Stimulated activated naive CD8-positive, alpha-beta T cell treated with anti-CD3 and anti-CD28 coated beads, Interleukin-15, amount 100 ng/mL, for 72 hours (primary cell): ENCODE data around the gene SGMS1.
"Not testable (repeated sequence)": the region's sequence is repeated elsewhere in the genome, so short reads cannot be mapped to it uniquely, and the experiment has no call there.

Experiments
- ATAC-seq: fragments of 150-1000 bp; cut with Tn5 transposase; 2 replicates; pipeline ENCODE4 v1.10.0; 2021; ENCODE audit warnings: mild to moderate bottlenecking, moderate library complexity
- DNase-seq, 2 donors: peaks; one replicate each; pipeline ENCODE4 v3.0.0; 2021 to 2022
- H3K27ac Mint-ChIP-seq, 2 donors: one replicate each; pipeline ENCODE4 v1.8.0; 2022; ENCODE audit warnings: mild to moderate bottlenecking in 2 of 2, mixed read lengths in 2 of 2, moderate library complexity in 2 of 2
- H3K27me3 Mint-ChIP-seq: one replicate; pipeline ENCODE4 v1.8.0; 2022; ENCODE audit warnings: mixed read lengths
- H3K4me1 Mint-ChIP-seq: one replicate; pipeline ENCODE4 v1.8.0; 2022; ENCODE audit warnings: mild to moderate bottlenecking, mixed read lengths
- H3K4me3 Mint-ChIP-seq, 2 donors: one replicate each; pipeline ENCODE4 v1.8.0; 2022; ENCODE audit warnings: mild to moderate bottlenecking in 2 of 2, mixed read lengths in 2 of 2, moderate library complexity in 1 of 2
- H3K9me3 Mint-ChIP-seq, 2 donors: one replicate each; pipeline ENCODE4 v1.8.0; 2022; ENCODE audit warnings: mixed read lengths in 2 of 2

The SGMS1 gene

DNA sequence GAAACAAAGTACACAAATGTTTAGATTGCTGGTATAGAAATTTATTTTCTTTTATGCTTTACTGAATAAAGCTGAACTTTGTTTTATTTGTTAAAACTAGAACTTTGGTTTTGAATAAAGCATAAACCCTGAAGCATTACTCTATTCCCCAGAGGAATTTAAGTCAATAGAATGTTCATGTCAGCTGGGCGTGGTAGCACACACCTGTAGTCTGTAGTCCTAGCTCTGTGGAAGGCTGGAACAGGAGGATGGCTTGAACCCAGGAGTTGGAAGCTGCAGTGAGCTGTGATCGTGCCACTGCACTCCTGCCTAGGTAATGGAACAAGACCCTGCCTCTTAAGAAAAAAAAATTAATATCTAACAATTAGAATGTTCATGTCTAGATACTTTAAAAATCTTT, 233.5 kb downstream of the SGMS1 start:
- no peak for ATAC-seq
- no peak for DNase-seq
- H3K27ac Mint-ChIP-seq = no peak overlapping the region
- no peak overlapping the region for H3K4me3 Mint-ChIP-seq
- H3K27me3 Mint-ChIP-seq = no peaks in the 10 kb centered on the region
- no peaks in the 10 kb centered on the region for H3K9me3 Mint-ChIP-seq
- H3K4me1 Mint-ChIP-seq = peaks cover 14% of the 10 kb centered on the region

GRCh38 chr10:50388181-50388580, 235.6 kb downstream of the SGMS1 start:
- Mint-ChIP-seq H3K27ac (no peak overlapping the region), H3K4me1 (peaks cover 10% of the 10 kb centered on the region), H3K9me3 (no peaks in the 10 kb centered on the region), H3K4me3 (no peak overlapping the region), H3K27me3 (no peaks in the 10 kb centered on the region)
- no peak for ATAC-seq
- DNase-seq = no peak

DNA sequence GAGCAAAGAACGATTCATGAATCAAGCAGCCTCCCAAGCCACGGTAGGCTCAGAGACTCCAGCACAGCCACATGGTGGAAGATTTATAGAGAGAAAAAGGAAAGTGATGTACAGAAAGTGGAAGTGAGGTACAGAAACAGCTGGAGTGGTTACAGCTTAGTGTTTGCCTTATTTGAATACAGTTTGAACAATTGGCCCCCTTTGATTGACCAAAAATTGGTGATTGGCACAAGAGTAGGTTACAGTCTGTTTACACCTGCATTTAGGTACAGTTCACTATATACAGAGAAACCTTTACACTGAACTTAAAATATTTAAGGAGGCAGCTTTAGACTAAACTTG, 236.1 kb downstream of the SGMS1 start:
- ATAC-seq = no peak
- no peaks in the 10 kb centered on the region for H3K27me3 Mint-ChIP-seq
- H3K4me1 Mint-ChIP-seq = peaks cover 10% of the 10 kb centered on the region
- H3K4me3 Mint-ChIP-seq = no peak overlapping the region
- H3K27ac Mint-ChIP-seq = no peak overlapping the region
- DNase-seq = no peak
- H3K9me3 Mint-ChIP-seq = no peaks in the 10 kb centered on the region

GRCh38 chr10:50387007-50387731, 236.6 kb downstream of the SGMS1 start:
- Mint-ChIP-seq H3K4me1 (peaks cover 10% of the 10 kb centered on the region), H3K27ac (peak overlapping the region in 1 of 2 donors; percentile 24), H3K9me3 (no peaks in the 10 kb centered on the region), H3K27me3 (no peaks in the 10 kb centered on the region), H3K4me3 (no peak overlapping the region)
- DNase-seq (no peak), ATAC-seq (no peak)

DNA sequence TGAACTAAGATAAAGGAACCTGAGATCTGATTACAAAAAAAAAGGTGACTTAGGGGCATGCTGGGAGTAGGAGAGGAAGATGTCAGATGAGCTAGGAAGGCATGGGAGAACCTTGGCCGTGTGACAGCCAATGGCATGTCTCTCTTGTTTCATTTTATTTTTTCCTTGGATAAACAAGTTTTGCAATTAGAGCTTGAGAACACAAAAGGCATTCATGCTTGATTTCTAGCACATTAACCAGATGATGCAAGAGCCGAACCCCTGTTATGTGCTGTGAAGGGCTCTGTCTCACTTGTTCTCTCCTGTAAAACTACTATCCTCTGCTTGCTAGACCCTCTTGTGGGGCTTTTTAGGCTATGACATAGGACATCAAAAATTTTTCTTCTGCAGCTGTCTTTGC, 238.1 kb downstream of the SGMS1 start:
- peaks cover 10% of the 10 kb centered on the region for H3K4me1 Mint-ChIP-seq
- no peak overlapping the region for H3K27ac Mint-ChIP-seq
- H3K27me3 Mint-ChIP-seq = no peaks in the 10 kb centered on the region
- DNase-seq (no peak), ATAC-seq (no peak)
- H3K9me3 Mint-ChIP-seq = no peaks in the 10 kb centered on the region
- no peak overlapping the region for H3K4me3 Mint-ChIP-seq

DNA sequence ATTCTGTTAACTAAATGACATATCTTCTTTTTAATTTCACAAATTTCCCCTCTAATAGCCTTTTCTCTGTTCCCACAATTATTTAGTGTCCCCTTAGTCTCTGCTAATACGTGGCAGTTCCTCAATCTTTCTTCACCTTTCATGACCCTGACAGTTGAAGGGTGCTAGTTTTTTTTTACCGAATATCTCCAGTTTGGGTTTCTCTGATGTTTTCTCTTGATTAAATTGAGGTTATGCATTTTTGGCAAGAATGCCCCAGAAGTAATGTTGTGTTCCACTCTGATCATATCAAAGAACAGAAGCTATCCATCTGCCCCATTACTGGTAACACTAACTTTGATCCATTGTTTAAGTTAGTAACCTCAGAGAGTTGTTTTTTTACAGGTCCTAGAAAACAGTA, 238.9 kb downstream of the SGMS1 start:
- no peak for ATAC-seq
- no peak for DNase-seq
- peaks cover 10% of the 10 kb centered on the region for H3K4me1 Mint-ChIP-seq
- H3K4me3 Mint-ChIP-seq = no peak overlapping the region
- H3K27ac Mint-ChIP-seq = no peak overlapping the region
- H3K9me3 Mint-ChIP-seq = no peaks in the 10 kb centered on the region
- no peaks in the 10 kb centered on the region for H3K27me3 Mint-ChIP-seq

DNA sequence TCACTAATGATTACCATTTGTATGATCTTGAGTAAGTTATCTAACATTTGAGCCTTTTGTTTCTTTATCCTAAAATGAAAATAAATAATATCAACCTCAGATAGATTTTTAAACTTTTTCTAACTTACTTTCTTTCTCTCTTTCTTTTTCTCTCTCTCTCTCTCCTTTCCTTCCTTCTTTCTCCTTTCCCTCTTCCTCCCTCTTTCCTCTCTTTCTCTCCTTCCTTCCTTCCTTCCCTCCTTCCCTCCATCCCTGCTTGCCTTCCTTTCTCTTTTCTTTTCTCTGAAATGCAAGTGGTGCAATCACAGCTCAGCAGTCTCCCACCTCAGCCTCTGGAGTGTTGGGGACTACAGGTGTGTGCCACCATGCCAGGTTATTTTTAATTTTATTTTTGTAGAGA, 239.5 kb downstream of the SGMS1 start:
- Mint-ChIP-seq H3K4me3 (no peak overlapping the region), H3K27ac (peak overlapping the region; percentile 6 to 80), H3K4me1 (peaks cover 10% of the 10 kb centered on the region), H3K9me3 (no peaks in the 10 kb centered on the region), H3K27me3 (no peaks in the 10 kb centered on the region)
- ATAC-seq (no peak), DNase-seq (no peak)

DNA sequence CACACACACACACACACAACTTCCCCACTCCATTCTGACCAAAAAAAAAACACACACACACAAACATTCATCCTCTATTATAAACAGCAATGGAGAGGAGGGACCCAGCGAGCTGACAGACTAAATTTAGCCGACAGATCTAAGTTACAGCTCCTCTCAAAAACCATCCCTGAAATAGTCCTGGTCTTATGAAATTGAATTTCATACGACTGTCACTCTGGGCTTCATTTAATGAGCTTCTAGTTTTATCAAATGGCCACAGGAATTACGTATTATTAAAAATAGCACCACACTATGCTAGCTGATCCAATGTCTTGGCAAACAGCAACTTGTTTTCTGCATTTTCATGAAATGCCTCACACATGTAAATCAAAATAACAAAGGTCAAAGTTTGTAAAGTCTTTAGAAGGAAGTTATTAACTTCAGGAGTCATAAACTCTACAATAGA, 241.2 kb downstream of the SGMS1 start:
- Mint-ChIP-seq H3K27ac (no peak overlapping the region), H3K4me3 (no peak overlapping the region), H3K27me3 (no peaks in the 10 kb centered on the region), H3K9me3 (peaks cover 0 to 7% of the 10 kb centered on the region in 2 donors), H3K4me1 (peaks cover 6% of the 10 kb centered on the region)
- no peak for ATAC-seq
- no peak for DNase-seq

GRCh38 chr10:50381642-50382041, 242.1 kb downstream of the SGMS1 start:
- peaks cover 0 to 7% of the 10 kb centered on the region in 2 donors for H3K9me3 Mint-ChIP-seq
- no peaks in the 10 kb centered on the region for H3K4me1 Mint-ChIP-seq

DNA sequence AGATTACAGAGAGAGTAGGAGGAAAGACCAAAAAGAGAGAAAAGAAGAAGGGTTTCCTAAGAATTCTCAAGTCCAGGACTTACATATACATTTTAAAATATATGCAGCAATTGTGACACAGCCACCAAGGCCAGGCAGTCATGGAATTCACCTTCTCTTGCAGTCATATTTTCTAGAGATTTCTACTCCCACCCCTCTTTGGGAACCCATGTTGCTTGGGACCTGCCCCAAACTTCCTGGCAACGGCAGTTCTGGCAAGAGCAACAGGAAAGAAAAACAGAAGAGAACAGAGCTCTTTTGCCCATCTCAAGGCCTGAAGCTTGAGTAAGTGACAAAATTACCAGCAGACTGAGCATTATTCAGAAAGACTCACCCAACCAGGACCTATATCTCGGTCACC, 244.1 kb downstream of the SGMS1 start:
- DNase-seq (no peak), ATAC-seq (no peak)
- Mint-ChIP-seq H3K4me1 (no peaks in the 10 kb centered on the region), H3K4me3 (no peak overlapping the region), H3K9me3 (peaks cover 0 to 7% of the 10 kb centered on the region in 2 donors), H3K27ac (no peak overlapping the region), H3K27me3 (no peaks in the 10 kb centered on the region)

More at GRCh38 chr10:50381642-50382041, 242.1 kb downstream of the SGMS1 start:
- Mint-ChIP-seq H3K27ac (no peak overlapping the region), H3K4me3 (no peak overlapping the region), H3K27me3 (no peaks in the 10 kb centered on the region)
- DNase-seq (no peak), ATAC-seq (no peak)

- Mint-ChIP-seq H3K27ac (no peak overlapping the region), H3K27me3 (no peaks in the 10 kb centered on the region), H3K4me1 (no peaks in the 10 kb centered on the region), H3K9me3 (peaks cover 0 to 7% of the 10 kb centered on the region in 2 donors), H3K4me3 (no peak overlapping the region)
- no peak for ATAC-seq
- no peak for DNase-seq
Measured at GRCh38 chr10:50375745-50376144, 248.0 kb downstream of the SGMS1 start.

DNA sequence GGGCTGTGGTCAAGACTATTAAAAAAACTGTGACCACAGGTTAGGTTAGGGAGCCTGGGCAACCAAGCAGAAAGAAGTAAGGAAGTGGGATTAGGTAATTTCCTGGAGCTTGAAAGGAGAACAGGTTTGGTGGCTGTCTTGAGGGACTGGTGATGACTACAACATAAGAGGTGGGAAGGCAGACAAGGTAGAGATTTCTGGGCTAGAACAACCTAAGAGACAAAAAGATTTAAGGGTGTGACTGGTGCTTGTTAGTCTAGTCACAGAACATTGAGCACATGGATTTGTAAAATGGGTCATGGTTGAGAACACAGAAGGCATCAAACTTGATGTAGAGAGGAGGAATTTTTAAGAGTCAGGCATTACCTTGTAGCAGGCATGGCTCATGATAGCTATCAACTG, 248.7 kb downstream of the SGMS1 start:
- no peak overlapping the region for H3K4me3 Mint-ChIP-seq
- H3K27ac Mint-ChIP-seq = no peak overlapping the region
- ATAC-seq = no peak

DNA sequence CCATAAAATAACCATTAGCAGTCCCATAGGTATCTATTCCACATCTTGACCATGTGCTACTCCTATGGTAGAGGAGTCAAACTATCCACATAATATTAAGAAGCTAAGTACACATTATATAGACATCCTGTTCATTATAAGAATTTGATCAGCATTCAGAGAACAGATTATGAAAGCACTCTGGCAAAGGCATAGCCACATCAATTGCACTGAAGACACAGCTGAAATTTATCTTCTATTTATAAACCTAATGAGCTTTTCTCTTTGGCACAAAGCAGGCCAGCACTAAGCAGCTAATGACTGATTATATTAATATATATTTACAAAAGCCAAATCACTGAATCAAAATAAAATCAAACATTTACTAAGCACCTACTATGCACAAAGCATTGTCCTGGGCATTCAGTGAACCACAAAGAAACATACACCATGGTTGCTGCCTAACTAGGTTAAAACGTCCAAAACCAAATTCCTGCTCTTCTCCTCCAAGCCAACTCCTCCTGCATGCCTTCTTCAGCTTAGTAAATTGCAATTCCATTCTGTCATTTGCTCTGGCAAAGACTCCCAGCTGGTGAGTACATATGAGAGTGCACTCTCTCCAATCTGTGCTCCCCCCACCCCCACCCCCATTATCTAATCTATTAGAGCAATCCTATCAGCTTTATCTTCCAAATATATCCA, 249.8 kb downstream of the SGMS1 start:
- Mint-ChIP-seq H3K27ac (no peak overlapping the region), H3K4me3 (no peak overlapping the region), H3K9me3 (peaks cover 0 to 7% of the 10 kb centered on the region in 2 donors), H3K4me1 (no peaks in the 10 kb centered on the region), H3K27me3 (no peaks in the 10 kb centered on the region)
- DNase-seq (no peak), ATAC-seq (no peak)

More for the DNA sequence above, 248.7 kb downstream of the SGMS1 start:
- peaks cover 0 to 7% of the 10 kb centered on the region in 2 donors for H3K9me3 Mint-ChIP-seq
- no peak for DNase-seq
- H3K4me1 Mint-ChIP-seq = no peaks in the 10 kb centered on the region
- H3K27me3 Mint-ChIP-seq = no peaks in the 10 kb centered on the region

GRCh38 chr10:50369931-50370330, 253.8 kb downstream of the SGMS1 start:
- Mint-ChIP-seq H3K27ac (no peak overlapping the region), H3K4me3 (no peak overlapping the region), H3K9me3 (no peaks in the 10 kb centered on the region), H3K27me3 (no peaks in the 10 kb centered on the region), H3K4me1 (no peaks in the 10 kb centered on the region)
- DNase-seq = no peak
- ATAC-seq = no peak

DNA sequence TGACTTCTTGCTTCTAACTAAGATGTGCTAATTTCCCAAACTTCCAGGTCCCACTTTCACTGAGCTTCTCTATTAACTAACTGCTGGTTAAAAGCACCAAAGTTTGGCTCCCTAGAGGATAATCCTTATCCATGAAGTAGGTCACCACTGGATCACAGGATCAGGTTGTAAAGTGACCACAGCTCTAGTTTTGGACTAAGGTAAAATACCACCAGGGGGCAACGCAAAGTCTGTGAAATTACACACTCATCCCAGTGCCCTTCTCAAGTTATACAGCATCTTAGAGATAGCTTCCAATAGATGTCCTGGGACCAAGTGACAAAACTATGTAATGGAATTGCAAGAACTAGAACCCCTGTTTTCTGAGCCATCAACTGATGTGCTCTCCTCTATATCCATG, 256.0 kb downstream of the SGMS1 start:
- Mint-ChIP-seq H3K9me3 (peaks cover 0 to 6% of the 10 kb centered on the region in 2 donors), H3K27me3 (no peaks in the 10 kb centered on the region), H3K27ac (no peak overlapping the region), H3K4me1 (peaks cover 4% of the 10 kb centered on the region), H3K4me3 (no peak overlapping the region)
- ATAC-seq (no peak), DNase-seq (no peak)

- H3K9me3 Mint-ChIP-seq = peaks cover 0 to 10% of the 10 kb centered on the region in 2 donors
- not testable (repeated sequence) for H3K4me3 Mint-ChIP-seq, H3K27ac Mint-ChIP-seq, H3K4me1 Mint-ChIP-seq, H3K27me3 Mint-ChIP-seq, DNase-seq, ATAC-seq
Measured at GRCh38 chr10:50366421-50366820, 257.3 kb downstream of the SGMS1 start.
